ENCODE data around the gene INPP5B.
"Not testable (repeated sequence)": the region's sequence is repeated elsewhere in the genome, so short reads cannot be mapped to it uniquely, and the experiment has no call there.

The INPP5B gene

DNA sequence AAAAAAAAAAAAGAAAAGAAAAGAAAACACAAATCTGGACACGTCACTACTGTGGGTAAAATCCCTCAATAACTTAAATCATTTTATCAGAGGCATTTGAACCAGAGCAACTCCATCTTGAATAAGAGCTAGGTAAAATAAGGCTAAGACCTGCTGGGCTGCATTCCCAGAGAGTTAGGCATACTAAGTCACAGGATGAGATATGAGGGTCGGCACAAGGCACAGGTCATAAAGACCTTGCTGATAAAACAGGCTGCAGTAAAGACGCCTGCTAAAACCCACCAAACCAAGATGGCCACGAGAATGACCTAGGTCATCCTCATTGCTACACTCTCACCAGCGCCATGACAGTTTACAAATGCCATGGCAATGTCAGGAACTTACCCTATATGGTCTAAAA, 43.9 kb downstream of the INPP5B start:
- no peak for DNase-seq (ENCODE audit: extremely low spot score)
- POLR2A ChIA-PET = no interaction called here
- CTCF ChIA-PET = no interaction called here
- TF ChIP-seq BHLHE40 (IDR thresholded peaks at IDR 0.05; ENCODE audit: borderline replicate concordance) (no peak), ZNF384 (IDR thresholded peaks at IDR 0.05) (no peak), NFRKB (IDR thresholded peaks at IDR 0.05) (no peak), FOXM1 (IDR thresholded peaks at IDR 0.05; ENCODE audit: borderline replicate concordance) (no peak), LEF1 (IDR thresholded peaks at IDR 0.05; ENCODE audit: borderline replicate concordance) (no peak)
- TF ChIP-seq, protein P1, sequence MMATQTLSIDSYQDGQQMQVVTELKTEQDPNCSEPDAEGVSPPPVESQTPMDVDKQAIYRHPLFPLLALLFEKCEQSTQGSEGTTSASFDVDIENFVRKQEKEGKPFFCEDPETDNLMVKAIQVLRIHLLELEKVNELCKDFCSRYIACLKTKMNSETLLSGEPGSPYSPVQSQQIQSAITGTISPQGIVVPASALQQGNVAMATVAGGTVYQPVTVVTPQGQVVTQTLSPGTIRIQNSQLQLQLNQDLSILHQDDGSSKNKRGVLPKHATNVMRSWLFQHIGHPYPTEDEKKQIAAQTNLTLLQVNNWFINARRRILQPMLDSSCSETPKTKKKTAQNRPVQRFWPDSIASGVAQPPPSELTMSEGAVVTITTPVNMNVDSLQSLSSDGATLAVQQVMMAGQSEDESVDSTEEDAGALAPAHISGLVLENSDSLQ (IDR thresholded peaks at IDR 0.05) = no peak

DNA sequence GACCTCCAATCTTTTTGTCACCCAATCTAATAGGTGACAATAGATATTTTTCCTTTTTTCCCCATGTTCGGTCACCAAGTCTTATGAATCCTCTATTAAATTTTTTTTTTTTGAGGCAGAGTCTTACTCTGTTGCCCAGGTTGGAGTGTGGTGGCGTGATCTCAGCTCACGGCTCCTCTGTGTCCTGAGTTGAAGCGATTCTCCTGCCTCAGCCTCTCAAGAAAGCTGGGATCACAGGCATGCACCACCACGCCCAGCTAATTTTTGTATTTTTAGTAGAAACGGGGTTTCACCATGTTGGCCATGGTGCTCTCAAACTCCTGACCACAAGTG, 45.0 kb downstream of the INPP5B start:
- DNase-seq (ENCODE audit: extremely low spot score) = no peak
- TF ChIP-seq FOXM1 (IDR thresholded peaks at IDR 0.05; ENCODE audit: borderline replicate concordance) = no peak
- no peak for TF ChIP-seq SUZ12 (IDR thresholded peaks at IDR 0.05)
- no peak for TF ChIP-seq L3MBTL2 (conservative IDR thresholded peaks at IDR 0.05)
- TF ChIP-seq FOXK2 (IDR thresholded peaks at IDR 0.05) = no peak
- no peak for TF ChIP-seq NFRKB (IDR thresholded peaks at IDR 0.05)
- no peak for TF ChIP-seq ZNF384 (IDR thresholded peaks at IDR 0.05)
- TF ChIP-seq, protein P1 (IDR thresholded peaks at IDR 0.05) = no peak
- no peak for TF ChIP-seq TARDBP (IDR thresholded peaks at IDR 0.05)
- no peak for TF ChIP-seq ARNT (IDR thresholded peaks at IDR 0.05)
- TF ChIP-seq BHLHE40 (IDR thresholded peaks at IDR 0.05; ENCODE audit: borderline replicate concordance) = no peak
- no peak for TF ChIP-seq CTBP1 (IDR thresholded peaks at IDR 0.05; ENCODE audit: borderline replicate concordance)
- no peak for TF ChIP-seq ELF4 (IDR thresholded peaks at IDR 0.05)
- no peak for TF ChIP-seq LEF1 (IDR thresholded peaks at IDR 0.05; ENCODE audit: borderline replicate concordance)
- TF ChIP-seq SP1 (IDR thresholded peaks at IDR 0.05) = no peak
- TF ChIP-seq HDGF (IDR thresholded peaks at IDR 0.05; ENCODE audit: borderline replicate concordance) = no peak
- CTCF ChIA-PET = interaction anchor here (1.3 kb wide), 1 partner anchor 19 kb away, joined by 3 read pairs; no protein-coding TSS in a partner anchor
- POLR2A ChIA-PET = interaction anchor here (1.3 kb wide), 1 partner anchor 29 kb away, joined by 5 read pairs; no protein-coding TSS in a partner anchor

DNA sequence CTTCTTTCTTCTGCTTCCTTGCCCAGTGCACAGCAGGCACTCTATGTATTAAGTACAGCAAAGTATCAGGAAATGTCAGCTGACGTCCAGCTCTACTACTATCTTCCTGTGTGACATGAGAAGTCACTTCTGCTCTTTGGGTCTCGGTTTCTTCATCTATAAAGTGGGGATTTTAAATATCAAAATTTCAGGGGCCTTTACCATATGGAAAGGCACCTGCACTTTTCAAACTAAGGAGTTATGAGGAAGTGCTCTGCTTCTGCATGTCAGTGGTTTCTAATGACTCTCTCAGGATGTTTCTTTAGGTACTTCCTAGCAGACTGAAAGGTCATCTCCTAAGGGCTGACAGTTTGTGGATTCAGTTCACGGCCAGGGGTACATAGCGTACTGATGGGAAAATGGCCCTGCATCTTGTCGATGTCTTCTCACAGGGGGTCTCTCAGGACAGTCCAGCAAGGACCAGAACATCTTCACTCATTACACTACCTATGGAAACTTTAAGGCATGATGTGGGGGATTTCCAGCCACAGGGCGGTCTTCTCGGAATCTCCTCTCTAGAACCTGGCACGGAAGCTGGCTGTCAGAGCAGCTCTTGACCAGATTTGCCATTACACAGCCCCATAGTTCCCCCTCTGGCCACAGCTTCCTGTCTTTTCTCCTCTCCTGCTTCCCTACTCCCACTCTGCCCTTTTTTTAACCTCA, 45.5 kb downstream of the INPP5B start:
- ChIA-PET POLR2A (interaction anchor here (1.3 kb wide), 1 partner anchor 30 kb away, joined by 5 read pairs; no protein-coding TSS in a partner anchor), CTCF (interaction anchor here (1.3 kb wide), 1 partner anchor 20 kb away, joined by 3 read pairs; no protein-coding TSS in a partner anchor)
- DNase-seq (ENCODE audit: extremely low spot score) = no peak
- no peak for TF ChIP-seq TARDBP (IDR thresholded peaks at IDR 0.05)
- no peak for TF ChIP-seq HDGF (IDR thresholded peaks at IDR 0.05; ENCODE audit: borderline replicate concordance)
- TF ChIP-seq FOXK2 (IDR thresholded peaks at IDR 0.05) = no peak
- TF ChIP-seq SP1 (IDR thresholded peaks at IDR 0.05) = no peak
- TF ChIP-seq ARNT (IDR thresholded peaks at IDR 0.05) = no peak
- TF ChIP-seq SUZ12 (IDR thresholded peaks at IDR 0.05) = no peak
- TF ChIP-seq NFRKB (IDR thresholded peaks at IDR 0.05) = no peak
- TF ChIP-seq FOXA1 (IDR thresholded peaks at IDR 0.05) = no peak
- TF ChIP-seq CTBP1 (IDR thresholded peaks at IDR 0.05; ENCODE audit: borderline replicate concordance) = no peak
- TF ChIP-seq, protein P1 (IDR thresholded peaks at IDR 0.05) = no peak
- no peak for TF ChIP-seq L3MBTL2 (conservative IDR thresholded peaks at IDR 0.05)
- no peak for TF ChIP-seq ZNF384 (IDR thresholded peaks at IDR 0.05)
- no peak for TF ChIP-seq BHLHE40 (IDR thresholded peaks at IDR 0.05; ENCODE audit: borderline replicate concordance)
- no peak for TF ChIP-seq ELF4 (IDR thresholded peaks at IDR 0.05)
- no peak for TF ChIP-seq FOXM1 (IDR thresholded peaks at IDR 0.05; ENCODE audit: borderline replicate concordance)
- no peak for TF ChIP-seq LEF1 (IDR thresholded peaks at IDR 0.05; ENCODE audit: borderline replicate concordance)

DNA sequence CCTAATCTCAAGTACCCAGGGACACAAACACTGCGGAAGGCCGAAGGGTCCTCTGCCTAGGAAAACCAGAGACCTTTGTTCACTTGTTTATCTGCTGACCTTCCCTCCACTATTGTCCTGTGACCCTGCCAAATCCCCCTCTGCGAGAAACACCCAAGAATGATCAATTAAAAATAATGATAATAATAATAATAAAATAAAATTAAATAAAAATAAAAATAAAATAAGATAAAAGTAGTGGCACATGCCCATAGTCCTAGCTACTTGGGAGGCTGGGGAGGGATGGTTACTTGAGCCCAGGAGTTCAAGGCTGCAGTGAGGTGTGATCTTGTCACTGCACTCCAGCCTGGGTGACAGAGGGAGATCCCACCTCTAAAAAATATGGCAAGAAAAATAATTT, 49.3 kb downstream of the INPP5B start:
- POLR2A ChIA-PET; DNase-seq (ENCODE audit: extremely low spot score); CTCF ChIA-PET: not testable (repeated sequence)

DNA sequence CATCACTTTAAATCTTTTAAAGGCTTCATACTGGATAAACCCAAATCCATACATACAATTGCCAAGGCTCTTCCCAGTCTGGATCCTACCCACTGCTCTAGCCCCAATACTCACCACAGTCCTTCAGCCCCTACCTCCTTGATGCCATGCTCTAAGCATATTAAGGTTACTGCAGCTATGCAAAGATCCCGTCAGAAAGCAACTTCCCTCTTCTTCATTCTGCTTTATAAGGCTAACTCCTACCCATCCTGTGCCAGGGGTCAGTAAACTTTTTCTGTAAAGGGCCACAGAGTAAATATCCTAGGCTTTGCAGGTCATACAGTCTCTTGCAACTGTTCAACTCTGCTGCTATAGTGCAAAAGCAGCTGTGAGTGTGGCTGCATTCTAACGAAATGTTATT, 53.2 kb downstream of the INPP5B start:
- POLR2A ChIA-PET = no interaction called here
- CTCF ChIA-PET = no interaction called here
- no peak for DNase-seq (ENCODE audit: extremely low spot score)
- no peak for TF ChIP-seq HDGF (IDR thresholded peaks at IDR 0.05; ENCODE audit: borderline replicate concordance)
- TF ChIP-seq FOXA1 (IDR thresholded peaks at IDR 0.05) = no peak
- no peak for TF ChIP-seq FOXM1 (IDR thresholded peaks at IDR 0.05; ENCODE audit: borderline replicate concordance)
- TF ChIP-seq ELF4 (IDR thresholded peaks at IDR 0.05) = no peak
- no peak for TF ChIP-seq BHLHE40 (IDR thresholded peaks at IDR 0.05; ENCODE audit: borderline replicate concordance)
- TF ChIP-seq ZNF384 (IDR thresholded peaks at IDR 0.05) = no peak
- no peak for TF ChIP-seq L3MBTL2 (conservative IDR thresholded peaks at IDR 0.05)
- TF ChIP-seq LEF1 (IDR thresholded peaks at IDR 0.05; ENCODE audit: borderline replicate concordance) = no peak
- no peak for TF ChIP-seq SUZ12 (IDR thresholded peaks at IDR 0.05)
- TF ChIP-seq SP1 (IDR thresholded peaks at IDR 0.05) = no peak
- no peak for TF ChIP-seq NFRKB (IDR thresholded peaks at IDR 0.05)
- no peak for TF ChIP-seq TARDBP (IDR thresholded peaks at IDR 0.05)
